H9 (cell line): ENCODE data around the gene GYG1. TPM values are rescaled to one million over a fixed set of nuclear protein-coding genes. Genes with fewer than 3 reads are reported as not detected.

Source experiments
- DNase-seq: peaks from one replicate; pipeline ENCODE4 v3.0.0-alpha.2; 2017
- H2AFZ ChIP-seq: one replicate; pipeline ENCODE4 v1.6.1; 2013; ENCODE audit warnings: mild to moderate bottlenecking, low read length, control low read depth, moderate library complexity
- H2AK5ac ChIP-seq: 2 replicates; pipeline ENCODE4 v1.6.1; 2013; ENCODE audit warnings: low read length, control low read depth, mixed read lengths; ENCODE audit not compliant: insufficient read length
- H2BK120ac ChIP-seq: one replicate; pipeline ENCODE4 v1.6.1; 2013; ENCODE audit warnings: low read depth, mild to moderate bottlenecking, low read length, control low read depth, inconsistent platforms; ENCODE audit not compliant: poor library complexity, severe bottlenecking
- H2BK12ac ChIP-seq: 2 replicates; pipeline ENCODE4 v1.6.1; 2013; ENCODE audit warnings: low read length, control low read depth, mixed read lengths, low read depth; ENCODE audit not compliant: insufficient read length
- H2BK15ac ChIP-seq: 2 replicates; pipeline ENCODE4 v1.6.1; 2013; ENCODE audit warnings: low read depth, low read length, control low read depth
- H2BK20ac ChIP-seq: one replicate; pipeline ENCODE4 v1.6.1; 2013; ENCODE audit warnings: low read depth, mild to moderate bottlenecking, low read length, control low read depth, inconsistent platforms; ENCODE audit not compliant: poor library complexity, severe bottlenecking
- H2BK5ac ChIP-seq: 2 replicates; pipeline ENCODE4 v1.6.1; 2013; ENCODE audit warnings: low read length, control low read depth, mixed read lengths; ENCODE audit not compliant: insufficient read length
- H3K14ac ChIP-seq: 2 replicates; pipeline ENCODE4 v1.6.1; 2013; ENCODE audit warnings: low read length, control low read depth; ENCODE audit not compliant: insufficient read depth
- H3K18ac ChIP-seq: 2 replicates; pipeline ENCODE4 v1.6.1; 2013; ENCODE audit warnings: low read depth, mild to moderate bottlenecking, mixed read lengths, low read length, control low read depth; ENCODE audit not compliant: insufficient read length
- H3K23ac ChIP-seq: 2 replicates; pipeline ENCODE4 v1.6.1; 2013; ENCODE audit warnings: low read length, control low read depth, mixed read lengths, low read depth; ENCODE audit not compliant: insufficient read length
- H3K23me2 ChIP-seq: 2 replicates; pipeline ENCODE4 v1.6.1; 2013; ENCODE audit warnings: low read depth, mild to moderate bottlenecking, mixed read lengths, low read length, control low read depth; ENCODE audit not compliant: insufficient read length, poor library complexity, severe bottlenecking
- H3K27ac ChIP-seq: 2 replicates; pipeline ENCODE4 v1.5.1; 2013; ENCODE audit warnings: low read length, control low read depth, mixed read lengths, low read depth; ENCODE audit not compliant: insufficient read length
- H3K27me3 ChIP-seq: 2 replicates; pipeline ENCODE4 v1.6.1; 2013; ENCODE audit warnings: low read length, control low read depth, inconsistent platforms; ENCODE audit not compliant: insufficient read depth
- H3K4ac ChIP-seq: 2 replicates; pipeline ENCODE4 v1.6.1; 2013; ENCODE audit warnings: low read depth, mild to moderate bottlenecking, control low read depth, inconsistent platforms, low read length, moderate library complexity
- H3K4me1 ChIP-seq: 2 replicates; pipeline ENCODE4 v1.6.1; 2013; ENCODE audit warnings: low read length, control low read depth, inconsistent platforms; ENCODE audit not compliant: insufficient read depth
- H3K4me2 ChIP-seq: 2 replicates; pipeline ENCODE4 v1.6.1; 2013; ENCODE audit warnings: low read length, control low read depth, mixed read lengths; ENCODE audit not compliant: insufficient read length, insufficient read depth
- H3K56ac ChIP-seq: 2 replicates; pipeline ENCODE4 v1.6.1; 2013; ENCODE audit warnings: low read depth, mild to moderate bottlenecking, mixed read lengths, low read length, control low read depth; ENCODE audit not compliant: insufficient read length
- H3K79me1 ChIP-seq: 2 replicates; pipeline ENCODE4 v1.6.1; 2013; ENCODE audit warnings: low read depth, mild to moderate bottlenecking, moderate library complexity, low read length, control low read depth, inconsistent platforms; ENCODE audit not compliant: insufficient read depth, poor library complexity, severe bottlenecking
- H3K79me2 ChIP-seq: 2 replicates; pipeline ENCODE4 v1.6.1; 2013; ENCODE audit warnings: low read length, control low read depth, inconsistent platforms; ENCODE audit not compliant: insufficient read depth
- H3K9ac ChIP-seq: 2 replicates; pipeline ENCODE4 v1.6.1; 2013; ENCODE audit warnings: low read length, control low read depth, mixed read lengths; ENCODE audit not compliant: insufficient read length; ENCODE audit errors: extremely low read depth
- H3K9me3 ChIP-seq: one replicate; pipeline ENCODE4 v1.6.1; 2013; ENCODE audit warnings: low read depth, low read length, inconsistent platforms; ENCODE audit not compliant: control insufficient read depth
- H3T11ph ChIP-seq: one replicate; pipeline ENCODE4 v1.6.1; 2013; ENCODE audit warnings: mild to moderate bottlenecking, low read length, control low read depth, inconsistent platforms
- H4K20me1 ChIP-seq: one replicate; pipeline ENCODE4 v1.6.1; 2013; ENCODE audit not compliant: control insufficient read depth, insufficient read length, insufficient read depth
- H4K5ac ChIP-seq: 2 replicates; pipeline ENCODE4 v1.6.1; 2013; ENCODE audit warnings: low read depth, mild to moderate bottlenecking, mixed read lengths, low read length, control low read depth; ENCODE audit not compliant: insufficient read length
- H4K8ac ChIP-seq: replicated peaks from 2 replicates; pipeline ENCODE4 v1.6.1; 2013; ENCODE audit warnings: low read length, control low read depth, mixed read lengths, low read depth; ENCODE audit not compliant: insufficient read length
- H4K91ac ChIP-seq: 2 replicates; pipeline ENCODE4 v1.6.1; 2013; ENCODE audit warnings: low read depth, mild to moderate bottlenecking, moderate library complexity, mixed read lengths, low read length, control low read depth; ENCODE audit not compliant: insufficient read length
- H3K27ac Mint-ChIP-seq, 3 experiments: 2 replicates in 2 of 3; 3 replicates in 1 of 3; pipeline ENCODE4 v1.8.0; 2020 to 2021; ENCODE audit warnings: mixed read lengths in 3 of 3, mild to moderate bottlenecking in 1 of 3, moderate library complexity in 1 of 3
- H3K27me3 Mint-ChIP-seq: 2 replicates; pipeline ENCODE4 v1.8.0; 2021; ENCODE audit warnings: low read depth, mild to moderate bottlenecking, moderate library complexity, mixed read lengths
- H3K36me3 Mint-ChIP-seq, 3 experiments: 2 replicates in 2 of 3; 3 replicates in 1 of 3; pipeline ENCODE4 v1.8.0; 2020 to 2021; ENCODE audit warnings: low read depth in 3 of 3, mixed read lengths in 3 of 3; ENCODE audit not compliant: insufficient read depth in 1 of 3
- H3K4me1 Mint-ChIP-seq, 2 experiments: 2 replicates each; pipeline ENCODE4 v1.8.0; 2020; ENCODE audit warnings: mixed read lengths in 2 of 2
- H3K4me3 Mint-ChIP-seq, 2 experiments: 2 replicates in 1 of 2; 3 replicates in 1 of 2; pipeline ENCODE4 v1.8.0; 2020 to 2021; ENCODE audit warnings: mild to moderate bottlenecking in 2 of 2, mixed read lengths in 2 of 2, moderate library complexity in 1 of 2
- H3K9me3 Mint-ChIP-seq, 2 experiments: 2 replicates in 1 of 2; 3 replicates in 1 of 2; pipeline ENCODE4 v1.8.0; 2020; ENCODE audit warnings: mild to moderate bottlenecking in 2 of 2, mixed read lengths in 2 of 2, moderate library complexity in 1 of 2
- CTCF ChIP-seq: fragments of 200-600 bp; sonication (generic); conservative IDR thresholded peaks from 3 replicates; pipeline ENCODE4 v1.8.0; 2021; ENCODE audit warnings: antibody characterized with exemption, mild to moderate bottlenecking
- WGBS: extraction: QIAGEN DNeasy Blood & Tissue Kit; methylation state at CpG from one replicate; pipeline ENCODE4 v1.1.7; 2013; ENCODE audit warnings: missing lambda C conversion rate, low lambda C conversion rate, mixed read lengths; ENCODE audit not compliant: insufficient read length; ENCODE audit errors: extremely low coverage; 5-methylcytosine and 5-hydroxymethylcytosine counted together
- total RNA-seq: library from RNA; stranded (reverse); gene quantifications from 2 replicates; pipeline ENCODE4 v1.2.1, GENCODE V29; 2021

The GYG1 gene
- total RNA-seq, 1 experiment from 2014 or later, result 31.5 TPM

- no peak for DNase-seq
- Histone ChIP-seq H3K79me2 (no peaks in the 10 kb centered on the region), H3T11ph (no peak overlapping the region), H3K4me2 (no peak overlapping the region), H4K8ac (no peak overlapping the region), H2AFZ (no peak overlapping the region), H2BK20ac (no peak overlapping the region), H3K4ac (no peak overlapping the region), H3K79me1 (no peaks in the 10 kb centered on the region), H3K9ac (no peak overlapping the region), H4K5ac (no peak overlapping the region), H2BK12ac (no peak overlapping the region), H2BK120ac (no peak overlapping the region), H2AK5ac (no peak overlapping the region), H2BK5ac (no peak overlapping the region), H3K9me3 (no peaks in the 10 kb centered on the region), H3K4me1 (no peaks in the 10 kb centered on the region), H3K56ac (no peak overlapping the region), H4K91ac (no peak overlapping the region), H3K23ac (no peak overlapping the region), H2BK15ac (no peak overlapping the region), H3K27ac (no peak overlapping the region), H4K20me1 (no peaks in the 10 kb centered on the region), H3K27me3 (no peaks in the 10 kb centered on the region), H3K18ac (no peak overlapping the region), H3K23me2 (no peaks in the 10 kb centered on the region), H3K14ac (no peak overlapping the region)
- no CpG with 5 or more reads among the region's 2 CpGs for WGBS
- Mint-ChIP-seq H3K27me3 (no peaks in the 10 kb centered on the region), H3K9me3 (no peaks in the 10 kb centered on the region), H3K4me1 (0 out of 4 replicates have a peak, but pooled peaks cover 2 to 3% of the 10 kb centered on the region in 2 experiments), H3K27ac (no peak overlapping the region), H3K4me3 (no peak overlapping the region), H3K36me3 (peaks cover 13 to 69% (median 49%) of the 10 kb centered on the region in 3 experiments)
- TF ChIP-seq CTCF, result no peak
Measured at GRCh38 chr3:149061776-149062175, 70.4 kb downstream of the GYG1 start.
